Measurements from ENCODE around the gene TMEM222. TPM values are rescaled to one million over a fixed set of nuclear protein-coding genes. Genes with fewer than 3 reads are reported as not detected.

Gene TMEM222
- total RNA-seq, 2 donors from 2014 or later = 24.8 to 27.0 TPM

Other genes starting within 250 kb of the TMEM222 start
- 10 to 100 TPM; 21.4 to 30.4 TPM for gene SLC9A1, start 167.0 kb upstream of the TMEM222 start, total RNA-seq
- gene WDTC1, start 87.5 kb upstream of the TMEM222 start, total RNA-seq = 10 to 100 TPM; 30.7 to 32.9 TPM
- 100 to 1,000 TPM; 206 to 261 TPM for gene SYTL1, start 19.9 kb downstream of the TMEM222 start, total RNA-seq
- 1 to 10 TPM; 3.3 to 4.9 TPM for gene MAP3K6, start 44.8 kb downstream of the TMEM222 start, total RNA-seq
- not detected for gene FCN3, start 52.7 kb downstream of the TMEM222 start, total RNA-seq
- gene CD164L2, start 61.2 kb downstream of the TMEM222 start, total RNA-seq = not detected
- under 1 TPM in 1 of 2 donors, not detected in 1; 0.30 TPM for gene GPR3, start 70.5 kb downstream of the TMEM222 start, total RNA-seq
- 100 to 1,000 TPM; 124 to 144 TPM for gene WASF2, start 168.0 kb downstream of the TMEM222 start, total RNA-seq